ENCODE data around the gene SLC8A1.

The SLC8A1 gene

GRCh38 chr2:40201425-40201824 is 250.5 kb downstream of the SLC8A1 start:
- DNase-seq (ENCODE audit: low read depth in 1 of 2, low spot score in 1 of 2) = no peak
- no peaks in the 10 kb centered on the region for H3K27me3 ChIP-seq (ENCODE audit: insufficient read depth, poor library complexity, severe bottlenecking)
- H3K4me3 ChIP-seq (replicated peaks; ENCODE audit: insufficient read depth, low read length) = no peak overlapping the region
- no peak for TF ChIP-seq REST (IDR thresholded peaks at IDR 0.05; ENCODE audit: insufficient replicate concordance, low read depth)
- TF ChIP-seq SPI1 (IDR thresholded peaks at IDR 0.05; ENCODE audit: borderline replicate concordance, low read depth) = no peak
- no peak for TF ChIP-seq GABPA (IDR thresholded peaks at IDR 0.05; ENCODE audit: low read depth)
- no peak for TF ChIP-seq CTCF (IDR thresholded peaks at IDR 0.05; ENCODE audit: insufficient read depth, low read length)
- TF ChIP-seq POLR2AphosphoS5 (IDR thresholded peaks at IDR 0.05; ENCODE audit: low read depth) = no peak
- no peak overlapping the region for H3K27ac ChIP-seq (replicated peaks)

GRCh38 chr2:40200366-40200915 is 251.4 kb downstream of the SLC8A1 start:
- H3K27ac ChIP-seq (replicated peaks) = no peak overlapping the region
- no peak for DNase-seq (ENCODE audit: low read depth in 1 of 2, low spot score in 1 of 2)
- H3K27me3 ChIP-seq (ENCODE audit: insufficient read depth, poor library complexity, severe bottlenecking) = no peaks in the 10 kb centered on the region

More at GRCh38 chr2:40200366-40200915, 251.4 kb downstream of the SLC8A1 start:
- TF ChIP-seq POLR2AphosphoS5 (IDR thresholded peaks at IDR 0.05; ENCODE audit: low read depth) (no peak), SPI1 (IDR thresholded peaks at IDR 0.05; ENCODE audit: borderline replicate concordance, low read depth) (no peak), GABPA (IDR thresholded peaks at IDR 0.05; ENCODE audit: low read depth) (no peak), CTCF (IDR thresholded peaks at IDR 0.05; ENCODE audit: insufficient read depth, low read length) (no peak), REST (IDR thresholded peaks at IDR 0.05; ENCODE audit: insufficient replicate concordance, low read depth) (no peak)
- no peak overlapping the region for H3K4me3 ChIP-seq (replicated peaks; ENCODE audit: insufficient read depth, low read length)

Data from HL-60 (cell line).